Endothelial cell of umbilical vein (primary cell): ENCODE data around the gene AMIGO1. TPM values are rescaled to one million over a fixed set of nuclear protein-coding genes. Genes with fewer than 3 reads are reported as not detected.

Source experiments
- BruUV-seq: library from RNA; stranded (reverse); fragments of 400-500 nt; replicated peaks from 2 replicates; lab custom pipeline; 2021; lab: Mats Ljungman, UMichigan
- CTCF ChIA-PET: fragments of 300-600, 350-600 bp; sonication (Branson Sonifier 250); formaldehyde crosslinking; loops from one replicate; lab custom pipeline; 2021; ENCODE audit warnings: antibody characterized with exemption, inconsistent platforms; lab: Charles Lee
- POLR2A ChIA-PET: fragments of 300-600, 350-600 bp; sonication (Branson Sonifier 250); formaldehyde crosslinking; loops from one replicate; lab custom pipeline; 2021; ENCODE audit warnings: antibody characterized with exemption, inconsistent platforms; lab: Charles Lee
- DNase-seq: peaks from one replicate; pipeline ENCODE4 v3.0.0-alpha.2; 2011; ENCODE audit warnings: low read depth, low spot score
- FAIRE-seq: peaks from 2 replicates; lab custom pipeline; 2011; peaks lifted over from hg19 to GRCh38; lab: Jason Lieb, UNC
- H2AFZ ChIP-seq: 2 replicates; pipeline ENCODE4 v1.6.0; 2012; ENCODE audit warnings: low read depth, low read length, control low read depth, inconsistent platforms
- H3K27ac ChIP-seq: 2 replicates; pipeline ENCODE4 v1.5.1; 2011; ENCODE audit warnings: low read depth, mild to moderate bottlenecking, control low read depth, low read length, moderate library complexity; ENCODE audit not compliant: insufficient read depth
- H3K27me3 ChIP-seq, 2 experiments: 2 replicates each; pipeline versions ENCODE4 v1.6.0 to v1.6.1; 2011; ENCODE audit warnings: low read length in 2 of 2, mixed read lengths in 1 of 2; ENCODE audit not compliant: control insufficient read depth in 2 of 2, insufficient read depth in 2 of 2
- H3K36me3 ChIP-seq, 2 experiments: 2 replicates in 1 of 2; 3 replicates in 1 of 2; pipeline ENCODE4 v1.5.1; 2011; ENCODE audit warnings: low read length in 2 of 2, mild to moderate bottlenecking in 1 of 2, moderate library complexity in 1 of 2; ENCODE audit not compliant: control insufficient read depth in 2 of 2, insufficient read depth in 2 of 2; ENCODE audit errors: extremely low read depth in 1 of 2
- H3K4me1 ChIP-seq: 3 replicates; pipeline ENCODE4 v1.5.1; 2011; ENCODE audit warnings: mild to moderate bottlenecking, low read length; ENCODE audit not compliant: control insufficient read depth, insufficient read depth; ENCODE audit errors: extremely low read depth
- H3K4me2 ChIP-seq: 2 replicates; pipeline ENCODE4 v1.6.1; 2011; ENCODE audit warnings: low read length, control low read depth, mixed read lengths; ENCODE audit not compliant: insufficient read depth
- H3K4me3 ChIP-seq, 3 experiments: fragments of 200-600 bp in 1 of 3; sonication (generic), shearing (Covaris generic) in 1 of 3; replicated peaks in 1 of 3; 2 replicates each; pipeline ENCODE4 v1.5.1; 2011 to 2016; ENCODE audit warnings: control low read depth in 3 of 3, low read length in 3 of 3, mild to moderate bottlenecking in 2 of 3, inconsistent platforms in 1 of 3, low read depth in 1 of 3, moderate library complexity in 1 of 3; ENCODE audit not compliant: insufficient read depth in 1 of 3
- H3K79me2 ChIP-seq: 2 replicates; pipeline ENCODE4 v1.6.0; 2012; ENCODE audit warnings: low read length, inconsistent platforms; ENCODE audit not compliant: control insufficient read depth, insufficient read depth
- H3K9ac ChIP-seq: replicated peaks from 2 replicates; pipeline ENCODE3; 2011; ENCODE audit warnings: low read length, control low read depth; ENCODE audit not compliant: insufficient read depth; ENCODE audit errors: extremely low read depth
- H3K9me1 ChIP-seq: replicated peaks from 3 replicates; pipeline ENCODE4 v1.6.0; 2011; ENCODE audit warnings: mild to moderate bottlenecking, low read length; ENCODE audit not compliant: control insufficient read depth, insufficient read depth; ENCODE audit errors: extremely low read depth
- H3K9me3 ChIP-seq: replicated peaks from 2 replicates; pipeline ENCODE4 v1.5.1; 2012; ENCODE audit warnings: low read length, inconsistent platforms; ENCODE audit not compliant: control insufficient read depth, insufficient read depth
- H4K20me1 ChIP-seq: replicated peaks from 2 replicates; pipeline ENCODE3; 2011; ENCODE audit warnings: mild to moderate bottlenecking, low read length; ENCODE audit not compliant: control insufficient read depth, insufficient read depth; ENCODE audit errors: extremely low read depth
- FOS ChIP-seq: IDR thresholded peaks from 2 replicates; pipeline ENCODE4 v1.6.1; 2011; ENCODE audit warnings: mild to moderate bottlenecking, low read length, moderate library complexity, borderline replicate concordance; ENCODE audit not compliant: insufficient read depth
- JUN ChIP-seq: IDR thresholded peaks from 2 replicates; pipeline ENCODE4 v1.6.1; 2011; ENCODE audit warnings: borderline replicate concordance, low read depth; ENCODE audit not compliant: insufficient read length, insufficient read depth
- POLR2AphosphoS5 ChIP-seq: IDR thresholded peaks from 2 replicates; pipeline ENCODE4 v1.6.1; 2012; ENCODE audit warnings: low read depth, mild to moderate bottlenecking, control low read depth, low read length, moderate library complexity; ENCODE audit not compliant: insufficient read depth
- dilution Hi-C: fragments of 300-500 bp; cut with MboI; formaldehyde crosslinking; loops from one replicate; pipeline ENCODE4 v1.15.0; 2019; ENCODE audit warnings: low sequenced_read_pairs; ENCODE audit not compliant: extremely low pct_ligation_motif_present
- intact Hi-C: fragments of 100-400 bp; cut with micrococcal nuclease; formaldehyde crosslinking; loops from one replicate; pipeline ENCODE4 v1.10.0; 2022
- polyA plus RNA-seq, 4 experiments: library from polyadenylated mRNA; depleted of rRNA in 3 of 4; stranded (reverse) in 3 of 4; unstranded in 1 of 4; fragments of >200 nt; gene quantifications; 2 replicates each; pipeline versions ENCODE4 v1.2.1 to v1.2.3, GENCODE V29; 2011 to 2012; ENCODE audit warnings: missing spikeins in 1 of 4
- total RNA-seq: library from RNA; stranded (reverse); gene quantifications from 2 replicates; pipeline ENCODE4 v1.2.3, GENCODE V29; 2021
- TF ChIP-seq, protein P1 (sequence below): IDR thresholded peaks from 2 replicates; pipeline ENCODE4 v1.6.1; 2011; ENCODE audit not compliant: insufficient read depth, insufficient read length

AMIGO1 gene
- total and polyA plus RNA-seq, 2 donors (not counting 3 experiments of a cell fraction or from before 2014, with no cell fraction given), result 0.80 to 0.88 TPM

- intact Hi-C loops, result no loop called here
- dilution Hi-C loops, result no loop called here
- POLR2A ChIA-PET, result no interaction called here
- H3K27me3 ChIP-seq, result peaks cover 3 to 12% of the 10 kb centered on the region in 2 experiments
- no peak overlapping the region for H3K4me3 ChIP-seq
- DNase-seq (no peak), FAIRE-seq (no peak)
- BruUV-seq, result no TSS peak
- no peak overlapping the region for H3K27ac ChIP-seq
- no peak overlapping the region for H3K4me2 ChIP-seq
- H4K20me1 ChIP-seq, result no peaks in the 10 kb centered on the region
- no peak overlapping the region for H3K9ac ChIP-seq
- CTCF ChIA-PET, result no interaction called here
- H3K36me3 ChIP-seq, result no peaks in the 10 kb centered on the region
- H2AFZ ChIP-seq, result no peak overlapping the region
- H3K9me3 ChIP-seq, result no peaks in the 10 kb centered on the region
- no peaks in the 10 kb centered on the region for H3K79me2 ChIP-seq
- no peaks in the 10 kb centered on the region for H3K9me1 ChIP-seq
- no peaks in the 10 kb centered on the region for H3K4me1 ChIP-seq
- TF ChIP-seq POLR2AphosphoS5 (no peak), JUN (no peak), FOS (no peak)
- TF ChIP-seq, protein P1, sequence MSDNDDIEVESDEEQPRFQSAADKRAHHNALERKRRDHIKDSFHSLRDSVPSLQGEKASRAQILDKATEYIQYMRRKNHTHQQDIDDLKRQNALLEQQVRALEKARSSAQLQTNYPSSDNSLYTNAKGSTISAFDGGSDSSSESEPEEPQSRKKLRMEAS, result no peak
Observed at GRCh38 chr1:109454497-109455133, 54.9 kb downstream of the AMIGO1 start.

Other genes with a start within 250 kb of the AMIGO1 start
- 23.4 and 29.3 TPM in 2 replicates for gene PSRC1, start 226.6 kb downstream of the AMIGO1 start, total RNA-seq
- 21.6 and 25.0 TPM in 2 replicates for gene PSRC1, start 226.6 kb downstream of the AMIGO1 start, polyA plus RNA-seq
- gene MYBPHL, start 202.7 kb downstream of the AMIGO1 start, total RNA-seq, result not detected in 2 replicates
- not detected in 2 replicates for gene MYBPHL, start 202.7 kb downstream of the AMIGO1 start, polyA plus RNA-seq
- 16.8 and 17.8 TPM in 2 replicates for gene SORT1, start 111.8 kb downstream of the AMIGO1 start, total RNA-seq
- gene SORT1, start 111.8 kb downstream of the AMIGO1 start, polyA plus RNA-seq, result 6.4 and 6.8 TPM in 2 replicates
- 112 and 125 TPM in 2 replicates for gene PSMA5, start 83.3 kb downstream of the AMIGO1 start, total RNA-seq
- 87.9 and 98.1 TPM in 2 replicates for gene PSMA5, start 83.3 kb downstream of the AMIGO1 start, polyA plus RNA-seq
- not detected in 2 replicates for gene SYPL2, start 43.2 kb downstream of the AMIGO1 start, total RNA-seq
- gene SYPL2, start 43.2 kb downstream of the AMIGO1 start, polyA plus RNA-seq, result 0.02 TPM in 1 of 2 replicates, not detected in the other
- 3.8 and 4.4 TPM in 2 replicates for gene ATXN7L2, start 25.8 kb downstream of the AMIGO1 start, total RNA-seq
- 4.9 and 5.7 TPM in 2 replicates for gene ATXN7L2, start 25.8 kb downstream of the AMIGO1 start, polyA plus RNA-seq
- gene CYB561D1, start 15.6 kb downstream of the AMIGO1 start, total RNA-seq, result 6.9 and 7.3 TPM in 2 replicates
- gene CYB561D1, start 15.6 kb downstream of the AMIGO1 start, polyA plus RNA-seq, result 7.2 and 9.2 TPM in 2 replicates
- not detected in 2 replicates for gene GPR61, start 30.1 kb upstream of the AMIGO1 start, total RNA-seq
- gene GPR61, start 30.1 kb upstream of the AMIGO1 start, polyA plus RNA-seq, result not detected in 2 replicates
- gene GNAI3, start 38.9 kb upstream of the AMIGO1 start, total RNA-seq, result 12.9 and 14.0 TPM in 2 replicates
- 3.7 and 5.0 TPM in 2 replicates for gene GNAI3, start 38.9 kb upstream of the AMIGO1 start, polyA plus RNA-seq
- 0.30 TPM in 1 of 2 replicates, not detected in the other for gene GNAT2, start 109.9 kb upstream of the AMIGO1 start, total RNA-seq
- 0.08 TPM in 1 of 2 replicates, not detected in the other for gene GNAT2, start 109.9 kb upstream of the AMIGO1 start, polyA plus RNA-seq
- 69.4 and 82.7 TPM in 2 replicates for gene AMPD2, start 110.1 kb upstream of the AMIGO1 start, total RNA-seq
- 66.5 and 69.4 TPM in 2 replicates for gene AMPD2, start 110.1 kb upstream of the AMIGO1 start, polyA plus RNA-seq
- gene GSTM4, start 146.4 kb upstream of the AMIGO1 start, total RNA-seq, result 5.5 and 9.5 TPM in 2 replicates
- 11.6 and 12.4 TPM in 2 replicates for gene GSTM4, start 146.4 kb upstream of the AMIGO1 start, polyA plus RNA-seq
- gene GSTM2, start 158.3 kb upstream of the AMIGO1 start, total RNA-seq, result 12.0 and 21.5 TPM in 2 replicates
- 23.6 and 27.1 TPM in 2 replicates for gene GSTM2, start 158.3 kb upstream of the AMIGO1 start, polyA plus RNA-seq
- 35.5 TPM in 1 of 2 replicates, not detected in the other for gene GSTM1, start 178.1 kb upstream of the AMIGO1 start, total RNA-seq
- gene GSTM1, start 178.1 kb upstream of the AMIGO1 start, polyA plus RNA-seq, result 0.16 TPM in 1 of 2 replicates, not detected in the other
- gene GSTM5, start 202.5 kb upstream of the AMIGO1 start, total RNA-seq, result 0.51 and 1.6 TPM in 2 replicates
- 0.21 and 0.25 TPM in 2 replicates for gene GSTM5, start 202.5 kb upstream of the AMIGO1 start, polyA plus RNA-seq
- gene GSTM3, start 231.3 kb upstream of the AMIGO1 start, total RNA-seq, result 18.5 and 27.9 TPM in 2 replicates
- 48.3 and 52.0 TPM in 2 replicates for gene GSTM3, start 231.3 kb upstream of the AMIGO1 start, polyA plus RNA-seq